Measurements from ENCODE around the gene SCRT2. TPM values are rescaled to one million over a fixed set of nuclear protein-coding genes. Genes with fewer than 3 reads are reported as not detected.

SCRT2 gene
- total and polyA plus RNA-seq, 9 of the 15 experiments (the other 6 are each of a cell fraction or from before 2014, with no cell fraction given): 0.04 to 0.75 (median 0.13) TPM; not detected in 2

DNA sequence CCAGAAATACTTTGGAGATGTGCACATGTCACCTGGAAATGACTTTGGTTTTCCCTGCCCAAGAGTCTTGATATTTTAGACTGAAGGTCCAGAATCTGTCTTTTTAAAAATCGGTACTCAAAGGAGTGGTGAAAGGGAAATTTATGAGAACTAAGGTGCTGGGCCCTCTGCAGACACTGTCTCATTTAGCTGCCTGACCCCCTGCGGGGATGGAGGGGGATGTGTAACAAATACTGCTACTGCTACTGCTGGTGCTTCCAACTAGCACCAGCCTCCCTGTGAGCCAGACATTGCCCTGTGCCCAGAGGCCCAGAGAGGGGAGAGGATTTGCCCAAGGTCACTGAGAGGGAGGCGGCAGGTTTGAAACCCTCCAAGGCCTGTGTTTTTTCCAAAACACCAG is 7.0 kb downstream of the SCRT2 start:
- in situ Hi-C loops (cut with MboI): no loop called here
- no peak overlapping the region for H3K4me2 ChIP-seq (ENCODE audit: insufficient read depth, low read length)
- FAIRE-seq (no peak), ATAC-seq (no peak), DNase-seq (ENCODE audit: extremely low read depth in 1 of 4, low spot score in 3 of 4) (no peak)
- H3K4me3 ChIP-seq: no peak overlapping the region
- no peak for TF ChIP-seq BRD9 (IDR thresholded peaks at IDR 0.05; ENCODE audit: low read depth, partially characterized antibody)
- no peak for TF ChIP-seq ASH1L (IDR thresholded peaks at IDR 0.05; ENCODE audit: borderline replicate concordance, low read depth, partially characterized antibody)
- TF ChIP-seq HNRNPL (IDR thresholded peaks at IDR 0.05; ENCODE audit: low read depth, low read length): no peak
- TF ChIP-seq, protein P1, sequence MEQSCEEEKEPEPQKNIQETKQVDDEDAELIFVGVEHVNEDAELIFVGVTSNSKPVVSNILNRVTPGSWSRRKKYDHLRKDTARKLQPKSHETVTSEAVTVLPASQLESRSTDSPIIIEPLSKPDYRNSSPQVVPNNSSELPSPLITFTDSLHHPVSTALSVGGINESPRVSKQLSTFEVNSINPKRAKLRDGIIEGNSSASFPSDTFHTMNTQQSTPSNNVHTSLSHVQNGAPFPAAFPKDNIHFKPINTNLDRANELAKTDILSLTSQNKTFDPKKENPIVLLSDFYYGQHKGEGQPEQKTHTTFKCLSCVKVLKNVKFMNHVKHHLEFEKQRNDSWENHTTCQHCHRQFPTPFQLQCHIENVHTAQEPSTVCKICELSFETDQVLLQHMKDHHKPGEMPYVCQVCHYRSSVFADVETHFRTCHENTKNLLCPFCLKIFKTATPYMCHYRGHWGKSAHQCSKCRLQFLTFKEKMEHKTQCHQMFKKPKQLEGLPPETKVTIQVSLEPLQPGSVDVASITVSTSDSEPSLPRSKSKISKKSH (CRISPR knock-in tag; IDR thresholded peaks at IDR 0.05): no peak
- TF ChIP-seq RBBP5 (IDR thresholded peaks at IDR 0.05; ENCODE audit: borderline replicate concordance, insufficient read depth, low read length, poor library complexity, severe bottlenecking): no peak
- TF ChIP-seq, protein P2, sequence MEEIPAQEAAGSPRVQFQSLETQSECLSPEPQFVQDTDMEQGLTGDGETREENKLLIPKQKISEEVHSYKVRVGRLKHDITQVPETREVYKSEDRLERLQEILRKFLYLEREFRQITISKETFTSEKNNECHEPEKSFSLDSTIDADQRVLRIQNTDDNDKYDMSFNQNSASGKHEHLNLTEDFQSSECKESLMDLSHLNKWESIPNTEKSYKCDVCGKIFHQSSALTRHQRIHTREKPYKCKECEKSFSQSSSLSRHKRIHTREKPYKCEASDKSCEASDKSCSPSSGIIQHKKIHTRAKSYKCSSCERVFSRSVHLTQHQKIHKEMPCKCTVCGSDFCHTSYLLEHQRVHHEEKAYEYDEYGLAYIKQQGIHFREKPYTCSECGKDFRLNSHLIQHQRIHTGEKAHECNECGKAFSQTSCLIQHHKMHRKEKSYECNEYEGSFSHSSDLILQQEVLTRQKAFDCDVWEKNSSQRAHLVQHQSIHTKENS (CRISPR knock-in tag; IDR thresholded peaks at IDR 0.05): no peak
- TF ChIP-seq NFIC (IDR thresholded peaks at IDR 0.05): no peak
- no peak for TF ChIP-seq TCF7 (IDR thresholded peaks at IDR 0.05; ENCODE audit: borderline replicate concordance)
- no peak for TF ChIP-seq ZNF263 (CRISPR knock-in tag; IDR thresholded peaks at IDR 0.05; ENCODE audit: borderline replicate concordance)
- TF ChIP-seq ZNF134 (CRISPR knock-in tag; conservative IDR thresholded peaks at IDR 0.05): no peak
- no peak for TF ChIP-seq RBM17 (IDR thresholded peaks at IDR 0.05; ENCODE audit: borderline replicate concordance, low read depth, low read length)
- TF ChIP-seq, protein P3, sequence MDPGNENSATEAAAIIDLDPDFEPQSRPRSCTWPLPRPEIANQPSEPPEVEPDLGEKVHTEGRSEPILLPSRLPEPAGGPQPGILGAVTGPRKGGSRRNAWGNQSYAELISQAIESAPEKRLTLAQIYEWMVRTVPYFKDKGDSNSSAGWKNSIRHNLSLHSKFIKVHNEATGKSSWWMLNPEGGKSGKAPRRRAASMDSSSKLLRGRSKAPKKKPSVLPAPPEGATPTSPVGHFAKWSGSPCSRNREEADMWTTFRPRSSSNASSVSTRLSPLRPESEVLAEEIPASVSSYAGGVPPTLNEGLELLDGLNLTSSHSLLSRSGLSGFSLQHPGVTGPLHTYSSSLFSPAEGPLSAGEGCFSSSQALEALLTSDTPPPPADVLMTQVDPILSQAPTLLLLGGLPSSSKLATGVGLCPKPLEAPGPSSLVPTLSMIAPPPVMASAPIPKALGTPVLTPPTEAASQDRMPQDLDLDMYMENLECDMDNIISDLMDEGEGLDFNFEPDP (CRISPR knock-in tag; IDR thresholded peaks at IDR 0.05): no peak
- no peak for TF ChIP-seq CBX3 (IDR thresholded peaks at IDR 0.05; ENCODE audit: borderline replicate concordance in 1 of 2, low read length in 2 of 2)
- no peak for TF ChIP-seq HDGF (IDR thresholded peaks at IDR 0.05)
- TF ChIP-seq, protein P4, sequence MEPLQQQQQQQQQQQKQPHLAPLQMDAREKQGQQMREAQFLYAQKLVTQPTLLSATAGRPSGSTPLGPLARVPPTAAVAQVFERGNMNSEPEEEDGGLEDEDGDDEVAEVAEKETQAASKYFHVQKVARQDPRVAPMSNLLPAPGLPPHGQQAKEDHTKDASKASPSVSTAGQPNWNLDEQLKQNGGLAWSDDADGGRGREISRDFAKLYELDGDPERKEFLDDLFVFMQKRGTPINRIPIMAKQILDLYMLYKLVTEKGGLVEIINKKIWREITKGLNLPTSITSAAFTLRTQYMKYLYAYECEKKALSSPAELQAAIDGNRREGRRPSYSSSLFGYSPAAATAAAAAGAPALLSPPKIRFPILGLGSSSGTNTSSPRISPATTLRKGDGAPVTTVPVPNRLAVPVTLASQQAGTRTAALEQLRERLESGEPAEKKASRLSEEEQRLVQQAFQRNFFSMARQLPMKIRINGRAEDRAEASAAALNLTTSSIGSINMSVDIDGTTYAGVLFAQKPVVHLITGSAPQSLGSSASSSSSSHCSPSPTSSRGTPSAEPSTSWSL (CRISPR knock-in tag; IDR thresholded peaks at IDR 0.05; ENCODE audit: borderline replicate concordance): no peak
- TF ChIP-seq MCM2 (IDR thresholded peaks at IDR 0.05; ENCODE audit: low read depth): no peak
- intact Hi-C loops (cut with micrococcal nuclease): no loop called here
- peaks cover 44 to 45% of the 10 kb centered on the region in 2 experiments for H3K4me1 ChIP-seq (replicated peaks in 1 of 2; ENCODE audit: control insufficient read depth in 2 of 2, insufficient read depth in 2 of 2, low read length in 2 of 2)
- BruUV-seq (replicated peaks): no TSS peak
- H3K9me3 ChIP-seq (replicated peaks; ENCODE audit: control insufficient read depth, insufficient read depth, low read depth, low read length): no peaks in the 10 kb centered on the region
- H3K9ac ChIP-seq (ENCODE audit: insufficient read depth in 1 of 2, low read depth in 2 of 2, low read length in 2 of 2): no peak overlapping the region
- ChIA-PET CTCF (ENCODE audit: low intra/inter-chr PET ratio) (interaction anchor here (1.1 to 1.3 kb wide), 2 partner anchors 15 to 71 kb away, joined by 3 read pairs; no protein-coding TSS in a partner anchor), POLR2A (no interaction called here)
- no peaks in the 10 kb centered on the region for H3K9me1 ChIP-seq (ENCODE audit: control insufficient read depth, insufficient read depth, low read length)
- H3K79me2 ChIP-seq (ENCODE audit: control insufficient read depth, insufficient read depth, low read length): no peaks in the 10 kb centered on the region
- no peaks in the 10 kb centered on the region for H4K20me1 ChIP-seq (replicated peaks; ENCODE audit: control insufficient read depth, insufficient read depth, low read length)
- H3K27me3 ChIP-seq (ENCODE audit: control insufficient read depth in 2 of 2, insufficient read depth in 2 of 2, low read length in 2 of 2): no peaks in the 10 kb centered on the region
- peak overlapping the region; percentile 40; the same call in 1 of the 2 replicates for H2AFZ ChIP-seq (ENCODE audit: low read depth, low read length)
- no peaks in the 10 kb centered on the region for H3K36me3 ChIP-seq (ENCODE audit: control insufficient read depth, insufficient read depth, low read length)
- H3K27ac ChIP-seq (ENCODE audit: extremely low read depth, low read depth, low read length): peak overlapping the region; percentile 39; the same call in 1 of the 3 replicates
- WGBS (ENCODE audit: insufficient coverage, low coverage, missing lambda C conversion rate): 40% methylated on average over 3 of the region's 3 CpGs

Measured in K562 (cell line).